ENCODE measurements around the gene DHRS9.

DNA sequence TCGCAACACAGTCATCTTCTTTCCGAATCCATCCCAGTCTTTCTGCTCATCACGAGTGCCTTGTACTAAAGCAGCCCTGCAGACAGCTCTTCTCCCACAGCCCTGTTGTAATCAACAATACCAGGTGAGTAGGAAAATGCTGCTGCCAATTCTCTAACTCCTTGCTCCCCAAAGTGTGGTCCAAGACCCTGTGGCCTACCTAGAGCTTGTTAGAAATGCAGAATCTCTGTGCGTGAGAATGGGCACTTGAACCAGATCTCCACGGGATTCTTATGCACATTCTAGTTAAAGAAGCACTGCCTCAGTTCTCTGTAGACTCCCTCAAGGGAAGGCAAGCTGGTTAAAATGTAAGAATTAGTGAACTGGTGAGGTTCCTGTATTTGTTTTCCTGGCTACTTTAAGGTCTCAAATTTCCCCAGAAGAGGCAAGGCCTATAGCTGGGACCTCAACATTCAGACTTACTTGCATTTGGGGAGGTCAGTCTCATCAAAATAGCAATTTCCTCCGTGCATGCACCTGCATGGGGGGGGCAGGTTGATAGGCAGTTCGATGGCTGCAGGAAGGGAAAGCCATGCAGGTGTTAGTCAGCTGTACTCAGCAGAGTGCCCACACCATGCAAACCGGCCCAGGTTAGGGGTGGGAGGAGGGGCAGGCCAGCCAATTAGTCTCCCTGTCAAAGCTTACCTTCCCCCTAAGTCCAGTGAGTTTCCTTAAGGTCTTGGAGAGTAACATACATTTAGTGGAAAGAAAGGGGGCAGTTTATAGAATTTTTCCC is 70.8 kb downstream of the DHRS9 start:
- TF ChIP-seq, protein P1, sequence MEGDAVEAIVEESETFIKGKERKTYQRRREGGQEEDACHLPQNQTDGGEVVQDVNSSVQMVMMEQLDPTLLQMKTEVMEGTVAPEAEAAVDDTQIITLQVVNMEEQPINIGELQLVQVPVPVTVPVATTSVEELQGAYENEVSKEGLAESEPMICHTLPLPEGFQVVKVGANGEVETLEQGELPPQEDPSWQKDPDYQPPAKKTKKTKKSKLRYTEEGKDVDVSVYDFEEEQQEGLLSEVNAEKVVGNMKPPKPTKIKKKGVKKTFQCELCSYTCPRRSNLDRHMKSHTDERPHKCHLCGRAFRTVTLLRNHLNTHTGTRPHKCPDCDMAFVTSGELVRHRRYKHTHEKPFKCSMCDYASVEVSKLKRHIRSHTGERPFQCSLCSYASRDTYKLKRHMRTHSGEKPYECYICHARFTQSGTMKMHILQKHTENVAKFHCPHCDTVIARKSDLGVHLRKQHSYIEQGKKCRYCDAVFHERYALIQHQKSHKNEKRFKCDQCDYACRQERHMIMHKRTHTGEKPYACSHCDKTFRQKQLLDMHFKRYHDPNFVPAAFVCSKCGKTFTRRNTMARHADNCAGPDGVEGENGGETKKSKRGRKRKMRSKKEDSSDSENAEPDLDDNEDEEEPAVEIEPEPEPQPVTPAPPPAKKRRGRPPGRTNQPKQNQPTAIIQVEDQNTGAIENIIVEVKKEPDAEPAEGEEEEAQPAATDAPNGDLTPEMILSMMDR (conservative IDR thresholded peaks at IDR 0.05; ENCODE audit: low read length): no peak
- TF ChIP-seq EZH2phosphoT487 (IDR thresholded peaks at IDR 0.05; ENCODE audit: borderline replicate concordance): no peak
